ENCODE results near the gene HCN2.
"Not testable (repeated sequence)": the region's sequence is repeated elsewhere in the genome, so short reads cannot be mapped to it uniquely, and the experiment has no call there.

Gene HCN2

GRCh38 chr19:622666-623065, 33.0 kb downstream of the HCN2 start:
- no peak for DNase-seq

- no peak for DNase-seq
These were observed 33.7 kb downstream of the HCN2 start for GRCh38 chr19:623175-623916.

DNA sequence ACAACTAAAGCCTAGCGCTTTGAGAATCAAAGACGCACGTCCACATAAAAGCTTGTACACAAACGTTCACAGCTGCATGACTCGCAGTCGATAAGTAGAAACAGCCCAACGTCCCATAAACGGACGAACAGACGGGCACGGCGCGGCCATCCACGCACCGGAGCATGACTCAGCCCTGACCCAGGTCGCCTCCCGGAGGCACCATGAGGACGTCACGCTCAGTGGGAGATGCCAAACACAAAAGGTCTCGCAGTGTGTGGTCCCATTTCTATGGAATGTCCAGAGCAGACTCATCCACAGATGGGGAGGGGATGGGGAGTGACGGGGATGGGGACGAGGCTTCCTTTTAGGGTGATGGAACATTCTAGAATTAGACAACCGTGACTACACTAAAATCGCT, 34.3 kb downstream of the HCN2 start:
- DNase-seq, result no peak

DNA sequence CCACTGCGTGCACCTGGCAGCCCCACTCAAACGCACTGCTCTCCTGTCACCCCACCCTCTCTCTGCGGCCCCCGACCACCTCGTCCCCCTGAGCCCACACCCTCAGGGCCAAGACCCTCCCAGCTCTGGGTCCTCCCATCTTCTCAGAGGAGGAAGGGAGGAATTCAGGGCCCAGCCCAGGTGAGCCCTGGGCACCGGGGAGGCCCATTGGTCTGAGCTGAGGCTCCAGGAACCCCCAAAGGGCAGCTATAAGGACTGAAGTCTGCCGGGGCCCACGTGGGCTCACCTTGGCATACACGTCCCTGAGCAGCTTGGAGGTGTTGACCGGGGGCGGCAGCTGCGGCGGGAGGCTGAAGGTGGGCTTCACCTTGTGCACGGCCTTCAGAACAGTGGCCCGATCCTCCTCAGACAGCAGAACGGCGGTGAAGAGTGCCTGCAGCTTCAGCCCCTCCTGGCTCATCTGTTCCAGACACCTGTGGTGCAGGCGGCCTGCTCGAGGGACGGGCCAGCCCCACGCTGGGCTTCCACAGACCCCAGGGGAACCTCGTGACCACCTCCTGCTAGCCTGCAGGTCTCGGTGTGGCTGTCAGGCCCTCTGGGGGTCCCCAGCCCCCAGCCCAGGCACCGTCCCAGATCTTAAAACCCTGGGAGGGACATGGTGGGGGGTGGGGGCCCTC, 34.9 kb downstream of the HCN2 start:
- DNase-seq, result no peak

GRCh38 chr19:625257-625656, 35.6 kb downstream of the HCN2 start:
- DNase-seq, result no peak

GRCh38 chr19:626566-626965, 36.9 kb downstream of the HCN2 start:
- not testable (repeated sequence) for DNase-seq

GRCh38 chr19:628168-628567, 38.5 kb downstream of the HCN2 start:
- no peak for DNase-seq

- DNase-seq, result not testable (repeated sequence)
These were observed 39.8 kb downstream of the HCN2 start for GRCh38 chr19:629515-629914.

- DNase-seq, result no peak
These were observed 40.5 kb downstream of the HCN2 start for GRCh38 chr19:629961-630714.

GRCh38 chr19:632579-633067, 42.9 kb downstream of the HCN2 start:
- peak; percentile 24 for DNase-seq

GRCh38 chr19:633068-633785, 43.5 kb downstream of the HCN2 start, which contains the start of gene POLRMT:
POLRMT (minus strand) TSS chr19:633537; CDS start chr19:633512, 25 bp downstream.
- DNase-seq, result peak; percentile 91

DNA sequence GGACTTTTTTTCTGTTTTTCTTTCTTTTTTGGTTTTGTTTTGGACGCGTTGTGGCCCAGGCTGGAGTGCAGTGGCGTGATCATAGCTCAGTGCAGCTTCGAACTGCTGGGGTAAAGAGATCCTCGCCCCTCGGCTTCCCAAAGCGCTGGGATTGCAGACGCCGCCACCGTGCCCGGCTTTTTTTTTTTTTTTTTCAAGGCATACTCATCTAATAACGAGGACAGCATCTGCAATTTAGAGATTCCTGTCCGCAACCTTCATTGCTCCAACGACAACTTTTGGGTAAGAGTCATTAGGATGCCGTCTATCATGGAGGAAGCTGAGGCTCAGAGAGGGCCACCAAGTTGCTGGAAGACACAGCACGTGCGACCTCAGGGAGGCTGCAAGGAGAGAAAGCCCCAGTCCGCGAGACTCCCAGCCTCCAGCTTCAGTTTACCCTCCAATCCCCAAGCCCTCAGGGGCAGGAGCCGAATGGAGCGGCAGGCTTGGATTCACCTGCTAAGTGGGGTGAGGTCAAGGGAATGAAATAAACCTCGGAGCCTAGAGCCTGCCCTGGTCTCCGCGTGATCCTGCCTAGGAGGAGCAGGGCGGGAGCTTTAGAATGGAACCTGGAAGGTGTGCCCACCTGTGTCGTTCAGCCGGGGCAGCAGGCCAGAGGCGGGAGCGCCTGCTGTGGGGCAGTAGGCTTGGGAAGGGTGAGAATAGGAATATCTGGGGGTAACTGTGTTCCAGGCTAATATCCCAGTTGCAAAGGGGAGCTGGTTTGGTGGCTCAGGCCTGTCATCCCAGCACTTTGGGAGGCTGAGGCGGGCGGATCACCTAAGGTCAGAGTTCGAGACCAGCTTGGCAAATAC, 44.3 kb downstream of the HCN2 start:
- no peak for DNase-seq

GRCh38 chr19:634975-635652, 45.4 kb downstream of the HCN2 start:
- DNase-seq, result no peak

DNA sequence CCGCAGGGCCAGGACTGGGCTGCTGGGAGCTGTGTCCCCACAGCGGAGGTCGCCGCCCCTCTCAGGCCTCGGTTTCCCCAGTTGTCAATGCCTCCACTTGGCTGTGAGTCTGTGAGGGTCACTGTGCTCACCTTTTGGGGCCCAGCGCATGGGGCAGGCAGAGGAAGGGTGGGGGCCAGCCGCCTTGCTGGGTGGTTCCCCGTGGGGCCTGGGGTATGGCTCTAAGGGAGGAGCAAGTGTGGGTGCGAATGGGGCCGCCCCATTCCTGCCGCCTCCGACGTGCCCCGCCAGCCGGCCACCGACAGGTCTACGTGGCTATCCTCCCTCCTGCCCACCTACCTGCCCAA, 49.2 kb downstream of the HCN2 start:
- no peak for DNase-seq

DNA sequence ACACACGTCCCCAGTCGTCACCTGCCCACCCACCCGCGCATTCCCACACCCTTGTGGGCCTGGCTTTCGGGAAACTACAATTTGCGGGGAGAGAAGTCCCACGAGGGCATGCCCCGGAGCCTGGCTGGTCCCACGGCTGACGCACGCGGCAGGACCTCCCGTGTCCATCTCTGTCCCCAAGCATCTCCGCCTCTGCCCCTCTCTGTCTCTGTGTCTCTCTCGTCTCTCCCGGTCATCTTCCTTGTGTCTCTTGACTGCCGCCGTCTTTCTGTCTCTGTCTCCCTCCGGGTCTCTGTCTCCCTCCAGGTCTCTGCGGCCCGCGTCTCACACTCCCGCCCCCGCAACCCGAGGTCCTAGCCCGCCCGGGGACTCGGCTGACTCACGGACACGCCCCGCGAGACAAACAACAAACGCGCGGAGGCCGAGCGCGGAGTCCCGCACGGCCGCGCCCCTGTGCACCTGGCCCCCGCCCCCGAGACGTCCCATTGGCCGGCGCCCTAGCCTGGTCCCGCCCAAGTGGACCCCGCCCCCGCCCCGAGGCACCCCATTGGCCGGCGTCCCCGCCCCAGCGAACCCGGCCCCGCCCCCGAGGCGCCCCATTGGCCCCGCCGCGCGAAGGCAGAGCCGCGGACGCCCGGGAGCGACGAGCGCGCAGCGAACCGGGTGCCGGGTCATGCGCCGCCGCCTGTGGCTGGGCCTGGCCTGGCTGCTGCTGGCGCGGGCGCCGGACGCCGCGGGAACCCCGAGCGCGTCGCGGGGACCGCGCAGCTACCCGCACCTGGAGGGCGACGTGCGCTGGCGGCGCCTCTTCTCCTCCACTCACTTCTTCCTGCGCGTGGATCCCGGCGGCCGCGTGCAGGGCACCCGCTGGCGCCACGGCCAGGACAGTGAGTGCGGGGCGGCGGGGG, 49.8 kb downstream of the HCN2 start, which contains the start of gene FGF22:
FGF22 (plus strand) TSS at position 627 of the 908 bp plus-strand sequence; CDS start at position 674, 47 bp downstream.
- peak; percentile 95 for DNase-seq

- no peak for DNase-seq
These were observed 50.5 kb downstream of the HCN2 start for GRCh38 chr19:640161-640558.

- no peak for DNase-seq
These were observed 51.0 kb downstream of the HCN2 start for GRCh38 chr19:640606-641189.

- no peak for DNase-seq
These were observed 52.0 kb downstream of the HCN2 start for GRCh38 chr19:641702-642101.
